ENCODE results near the gene CAPN15.

GRCh38 chr16:506246-506546 lies 21.3 kb upstream of the CAPN15 start:
- TF ChIP-seq CTCF (IDR thresholded peaks at IDR 0.05 in 8 of 11, conservative IDR thresholded peaks at IDR 0.05 in 3 of 11) (no peak), POLR2AphosphoS5 (IDR thresholded peaks at IDR 0.05) (no peak), POLR2A (IDR thresholded peaks at IDR 0.05) (no peak)

All from spleen (tissue), 7 donors.